Breast epithelium (tissue), 4 donors: Measurements from ENCODE around the gene FAM168A. TPM values are rescaled to one million over a fixed set of nuclear protein-coding genes. Genes with fewer than 3 reads are reported as not detected.

Source experiments
- DNase-seq, 2 donors: peaks; one replicate each; pipeline ENCODE4 v3.0.0-alpha.2; 2019; ENCODE audit warnings: low spot score in 2 of 2
- H3K27ac ChIP-seq, 2 donors: fragments of 200-600 bp; sonication (generic) in 1 of 2; one replicate each; pipeline ENCODE4 v1.5.1; 2016 to 2019; ENCODE audit warnings: mild to moderate bottlenecking in 1 of 2
- H3K27me3 ChIP-seq, 2 donors: fragments of 200-600 bp; sonication (generic) in 1 of 2; one replicate each; pipeline versions ENCODE4 v1.5.1 to v1.6.0; 2017 to 2019; ENCODE audit warnings: control low read depth in 1 of 2, mild to moderate bottlenecking in 1 of 2
- H3K36me3 ChIP-seq: fragments of 200-600 bp; one replicate; pipeline ENCODE4 v1.5.1; 2019
- H3K4me1 ChIP-seq, 2 donors: fragments of 200-600 bp; sonication (generic); one replicate each; pipeline ENCODE4 v1.5.1; 2016 to 2019; ENCODE audit warnings: control low read depth in 1 of 2
- H3K4me3 ChIP-seq, 3 donors: fragments of 200-600 bp; sonication (generic); 1 replicate in 2 of 3; 2 replicates in 1 of 3; pipeline ENCODE4 v1.5.1; 2016 to 2019; ENCODE audit warnings: mild to moderate bottlenecking in 3 of 3, moderate library complexity in 2 of 3
- H3K9me3 ChIP-seq, 2 donors: fragments of 200-600 bp; sonication (generic) in 1 of 2; one replicate each; pipeline ENCODE4 v1.5.1; 2016 to 2019; ENCODE audit warnings: control low read depth in 1 of 2
- CTCF ChIP-seq, 3 donors: fragments of 450-650 bp; IDR thresholded peaks; one replicate each; pipeline ENCODE4 v1.5.1; 2016 to 2017; ENCODE audit warnings: antibody characterized with exemption in 3 of 3, mild to moderate bottlenecking in 3 of 3, moderate library complexity in 3 of 3
- POLR2A ChIP-seq: fragments of 450-650 bp; IDR thresholded peaks from one replicate; pipeline ENCODE4 v1.6.1; 2016; ENCODE audit warnings: antibody characterized with exemption, mild to moderate bottlenecking, moderate library complexity
- POLR2AphosphoS5 ChIP-seq, 3 donors: sonication (generic); formaldehyde crosslinking; IDR thresholded peaks; one replicate each; pipeline ENCODE4 v1.6.1; 2017; ENCODE audit warnings: antibody characterized with exemption in 3 of 3
- intact Hi-C: fragments of 100-400 bp; cut with DNase I; formaldehyde crosslinking; loops from one replicate; pipeline ENCODE4 v1.15.1; 2023; ENCODE audit warnings: low total_unique reads
- total RNA-seq, 3 donors: library from RNA; depleted of rRNA; stranded (reverse); fragments of >200 nt; gene quantifications; one replicate each; pipeline ENCODE4 v1.1.0, GENCODE V29; 2016

The FAM168A gene
- total RNA-seq, 3 donors from 2014 or later, result 26.5 to 41.9 (median 28.8) TPM

GRCh38 chr11:73539506-73540084 is 58.3 kb downstream of the FAM168A start:
- intact Hi-C loops, result no loop called here
- no peak for DNase-seq
- Histone ChIP-seq H3K27me3 (no peaks in the 10 kb centered on the region), H3K9me3 (no peaks in the 10 kb centered on the region), H3K27ac (no peak overlapping the region), H3K4me1 (no peaks in the 10 kb centered on the region), H3K4me3 (no peak overlapping the region), H3K36me3 (no peaks in the 10 kb centered on the region)
- TF ChIP-seq POLR2AphosphoS5 (IDR thresholded peaks at IDR 0.05) (no peak), CTCF (IDR thresholded peaks at IDR 0.05) (no peak), POLR2A (no peak)

- intact Hi-C loops, result no loop called here
- no peak overlapping the region for H3K4me3 ChIP-seq
- no peaks in the 10 kb centered on the region for H3K4me1 ChIP-seq
- H3K27me3 ChIP-seq, result no peaks in the 10 kb centered on the region
- DNase-seq, result no peak
- TF ChIP-seq POLR2AphosphoS5 (IDR thresholded peaks at IDR 0.05) (no peak), POLR2A (no peak), CTCF (IDR thresholded peaks at IDR 0.05) (no peak)
- H3K36me3 ChIP-seq, result no peaks in the 10 kb centered on the region
- no peaks in the 10 kb centered on the region for H3K9me3 ChIP-seq
- peak overlapping the region; percentile 22 to 64 for H3K27ac ChIP-seq
These were observed 59.5 kb downstream of the FAM168A start for GRCh38 chr11:73538381-73538872.

- Histone ChIP-seq H3K27ac (peak overlapping the region in 1 of 2 donors; percentile 64), H3K4me3 (no peak overlapping the region), H3K36me3 (no peaks in the 10 kb centered on the region), H3K9me3 (no peaks in the 10 kb centered on the region), H3K4me1 (no peaks in the 10 kb centered on the region), H3K27me3 (no peaks in the 10 kb centered on the region)
- TF ChIP-seq POLR2AphosphoS5 (IDR thresholded peaks at IDR 0.05), result no peak
- TF ChIP-seq CTCF (IDR thresholded peaks at IDR 0.05), result no peak
- TF ChIP-seq POLR2A, result no peak
- no peak for DNase-seq
- intact Hi-C loops, result no loop called here
These were observed 59.9 kb downstream of the FAM168A start for GRCh38 chr11:73537969-73538368.

GRCh38 chr11:73536961-73537360 is 61.0 kb downstream of the FAM168A start:
- Histone ChIP-seq H3K4me3 (no peak overlapping the region), H3K27ac (peak overlapping the region in 1 of 2 donors; percentile 64), H3K27me3 (no peaks in the 10 kb centered on the region), H3K4me1 (no peaks in the 10 kb centered on the region), H3K9me3 (no peaks in the 10 kb centered on the region), H3K36me3 (no peaks in the 10 kb centered on the region)
- intact Hi-C loops, result no loop called here
- no peak for TF ChIP-seq POLR2A
- TF ChIP-seq POLR2AphosphoS5 (IDR thresholded peaks at IDR 0.05), result no peak
- TF ChIP-seq CTCF (IDR thresholded peaks at IDR 0.05), result no peak
- no peak for DNase-seq

GRCh38 chr11:73532310-73532709 is 65.6 kb downstream of the FAM168A start:
- TF ChIP-seq POLR2A, result no peak
- no peak for TF ChIP-seq POLR2AphosphoS5 (IDR thresholded peaks at IDR 0.05)
- TF ChIP-seq CTCF (IDR thresholded peaks at IDR 0.05), result no peak
- Histone ChIP-seq H3K4me1 (no peaks in the 10 kb centered on the region), H3K36me3 (no peaks in the 10 kb centered on the region), H3K27me3 (no peaks in the 10 kb centered on the region), H3K4me3 (no peak overlapping the region), H3K9me3 (no peaks in the 10 kb centered on the region), H3K27ac (no peak overlapping the region)
- DNase-seq, result no peak
- intact Hi-C loops, result no loop called here
